Activated CD8-positive, alpha-beta memory T cell treated with anti-CD3 and anti-CD28 coated beads, Interleukin-2, amount 10 ng/mL, durations not matched to agents 7 days and 5 days (primary cell): Measurements from ENCODE around the gene RBFA. TPM values are rescaled to one million over a fixed set of nuclear protein-coding genes. Genes with fewer than 3 reads are reported as not detected.
"Not testable (repeated sequence)": the region's sequence is repeated elsewhere in the genome, so short reads cannot be mapped to it uniquely, and the experiment has no call there.

Source experiments
- ATAC-seq: fragments of 150-1000 bp; cut with Tn5 transposase; one replicate; pipeline ENCODE4 v1.10.0; 2021; ENCODE audit warnings: moderate library complexity
- CTCF ChIA-PET: fragments of 350-600 bp; sonication (Branson Sonifier 250); formaldehyde crosslinking; loops from one replicate; lab custom pipeline; 2021; ENCODE audit warnings: antibody characterized with exemption; lab: Charles Lee
- DNase-seq: peaks from one replicate; pipeline ENCODE4 v3.0.0-alpha.2; 2020
- H3K27ac Mint-ChIP-seq: one replicate; pipeline ENCODE4 v1.8.0; 2021; ENCODE audit warnings: mild to moderate bottlenecking, mixed read lengths
- H3K27me3 Mint-ChIP-seq: one replicate; pipeline ENCODE4 v1.8.0; 2021; ENCODE audit warnings: mixed read lengths
- H3K36me3 Mint-ChIP-seq: one replicate; pipeline ENCODE4 v1.8.0; 2021; ENCODE audit warnings: mild to moderate bottlenecking, mixed read lengths
- H3K4me1 Mint-ChIP-seq: one replicate; pipeline ENCODE4 v1.8.0; 2021; ENCODE audit warnings: mixed read lengths
- H3K4me3 Mint-ChIP-seq: one replicate; pipeline ENCODE4 v1.8.0; 2021; ENCODE audit warnings: mild to moderate bottlenecking, moderate library complexity, mixed read lengths
- H3K9me3 Mint-ChIP-seq: one replicate; pipeline ENCODE4 v1.8.0; 2022; ENCODE audit warnings: low read depth, mixed read lengths
- total RNA-seq, 2 experiments: library from RNA; stranded (reverse); gene quantifications; one replicate each; pipeline ENCODE4 v1.2.3, GENCODE V29; 2021

The RBFA gene
- total RNA-seq = 10 to 100 TPM; 24.2 to 28.6 TPM

GRCh38 chr18:80034068-80034851 lies at the start of gene RBFA:
RBFA (plus strand) TSS chr18:80034434; CDS start chr18:80034496, 62 bp downstream.
- CTCF ChIA-PET = interaction anchor here (0.8 to 1.6 kb wide), 5 partner anchors 51 to 213 kb away, joined by 3 to 5 read pairs (median 4); partner anchors contain the start of gene PARD6G
- DNase-seq = peak; percentile 100
- Mint-ChIP-seq H3K4me1 (peaks cover 27% of the 10 kb centered on the region), H3K9me3 (peaks cover 4% of the 10 kb centered on the region), H3K36me3 (peaks cover 10% of the 10 kb centered on the region), H3K27ac (peak within 1 kb of the TSS; percentile 79), H3K27me3 (no peaks in the 10 kb centered on the region), H3K4me3 (peak within 1 kb of the TSS; percentile 86)
- peak; percentile 84 for ATAC-seq

- DNase-seq = no peak
Measured at GRCh38 chr18:79985172-79985571, 49.1 kb upstream of the RBFA start.

DNA sequence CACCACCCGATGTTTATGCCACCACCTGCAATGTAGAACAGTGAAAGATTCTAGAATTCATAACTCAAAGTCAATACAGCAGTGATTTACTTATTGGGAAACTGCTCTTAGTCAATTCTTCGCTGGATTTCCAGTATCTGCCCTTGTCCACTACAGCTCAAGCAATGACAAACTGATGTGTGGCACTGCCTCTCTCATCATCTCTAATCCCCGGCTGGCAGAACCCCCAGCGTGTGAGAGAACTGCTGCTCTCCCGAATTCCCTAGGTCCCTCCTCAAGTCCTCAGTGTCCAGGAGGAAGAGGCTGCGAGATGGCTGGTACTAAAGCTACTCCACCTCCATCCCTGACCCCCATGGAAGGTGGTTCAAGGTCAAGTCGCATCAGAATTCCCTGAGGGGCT lies 47.5 kb upstream of the RBFA start:
- Mint-ChIP-seq H3K9me3 (no peaks in the 10 kb centered on the region), H3K27me3 (no peaks in the 10 kb centered on the region), H3K36me3 (peaks cover 34% of the 10 kb centered on the region), H3K4me3 (peak overlapping the region; percentile 87), H3K27ac (peak overlapping the region; percentile 56), H3K4me1 (peaks cover 57% of the 10 kb centered on the region)
- CTCF ChIA-PET = interaction anchor here (1.7 to 7.2 kb wide), 3 partner anchors 10 to 164 kb away, joined by 3 to 47 read pairs (median 4); partner anchors contain the start of gene HSBP1L1
- ATAC-seq (no peak), DNase-seq (no peak)

More at GRCh38 chr18:79985172-79985571, 49.1 kb upstream of the RBFA start:
- no peak overlapping the region for H3K4me3 Mint-ChIP-seq
- peaks cover 37% of the 10 kb centered on the region for H3K36me3 Mint-ChIP-seq
- CTCF ChIA-PET = interaction anchor here (0.7 to 7.2 kb wide), 3 partner anchors 15 to 41 kb away, joined by 3 to 47 read pairs (median 3); partner anchors contain the start of gene HSBP1L1
- no peaks in the 10 kb centered on the region for H3K27me3 Mint-ChIP-seq
- no peak overlapping the region for H3K27ac Mint-ChIP-seq
- ATAC-seq = no peak
- peaks cover 67% of the 10 kb centered on the region for H3K4me1 Mint-ChIP-seq
- no peaks in the 10 kb centered on the region for H3K9me3 Mint-ChIP-seq

GRCh38 chr18:79987566-79987965 lies 46.7 kb upstream of the RBFA start:
- H3K36me3 Mint-ChIP-seq = peaks cover 26% of the 10 kb centered on the region
- H3K4me1 Mint-ChIP-seq = peaks cover 48% of the 10 kb centered on the region
- no peaks in the 10 kb centered on the region for H3K9me3 Mint-ChIP-seq
- H3K4me3 Mint-ChIP-seq = peak overlapping the region; percentile 87
- no peak for DNase-seq
- H3K27ac Mint-ChIP-seq = peak overlapping the region; percentile 80
- CTCF ChIA-PET = interaction anchor here (0.8 to 7.2 kb wide), 6 partner anchors 11 to 307 kb away, joined by 3 to 47 read pairs (median 4); partner anchors contain the start of gene HSBP1L1
- no peaks in the 10 kb centered on the region for H3K27me3 Mint-ChIP-seq
- ATAC-seq = no peak

DNA sequence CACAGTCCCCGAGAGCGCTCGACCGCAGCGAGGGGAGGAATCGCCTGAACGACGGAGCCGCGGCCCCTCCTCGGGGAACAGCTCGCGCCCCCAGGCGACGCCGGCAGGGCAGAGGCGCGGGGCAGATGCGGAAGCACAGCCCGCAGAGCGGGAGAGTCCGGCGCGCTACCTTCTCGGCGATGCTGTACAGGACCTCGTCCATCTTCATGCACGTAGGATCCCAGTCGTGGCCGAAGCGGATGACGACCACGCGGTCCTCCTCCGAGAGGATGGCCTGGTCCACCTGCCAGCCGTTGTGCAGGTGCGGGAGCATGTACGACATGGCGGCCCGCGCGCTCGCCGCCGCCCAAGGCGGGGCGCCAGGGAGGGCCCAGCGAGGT lies 46.2 kb upstream of the RBFA start:
- ATAC-seq (peak; percentile 79), DNase-seq (peak; percentile 77)
- Mint-ChIP-seq H3K27me3 (no peaks in the 10 kb centered on the region), H3K36me3 (peaks cover 24% of the 10 kb centered on the region), H3K27ac (peak overlapping the region; percentile 80), H3K4me1 (peaks cover 43% of the 10 kb centered on the region), H3K9me3 (no peaks in the 10 kb centered on the region), H3K4me3 (peak overlapping the region; percentile 87)
- CTCF ChIA-PET = interaction anchor here (0.6 to 7.2 kb wide), 6 partner anchors 11 to 308 kb away, joined by 3 to 47 read pairs (median 4); partner anchors contain the start of gene HSBP1L1

DNA sequence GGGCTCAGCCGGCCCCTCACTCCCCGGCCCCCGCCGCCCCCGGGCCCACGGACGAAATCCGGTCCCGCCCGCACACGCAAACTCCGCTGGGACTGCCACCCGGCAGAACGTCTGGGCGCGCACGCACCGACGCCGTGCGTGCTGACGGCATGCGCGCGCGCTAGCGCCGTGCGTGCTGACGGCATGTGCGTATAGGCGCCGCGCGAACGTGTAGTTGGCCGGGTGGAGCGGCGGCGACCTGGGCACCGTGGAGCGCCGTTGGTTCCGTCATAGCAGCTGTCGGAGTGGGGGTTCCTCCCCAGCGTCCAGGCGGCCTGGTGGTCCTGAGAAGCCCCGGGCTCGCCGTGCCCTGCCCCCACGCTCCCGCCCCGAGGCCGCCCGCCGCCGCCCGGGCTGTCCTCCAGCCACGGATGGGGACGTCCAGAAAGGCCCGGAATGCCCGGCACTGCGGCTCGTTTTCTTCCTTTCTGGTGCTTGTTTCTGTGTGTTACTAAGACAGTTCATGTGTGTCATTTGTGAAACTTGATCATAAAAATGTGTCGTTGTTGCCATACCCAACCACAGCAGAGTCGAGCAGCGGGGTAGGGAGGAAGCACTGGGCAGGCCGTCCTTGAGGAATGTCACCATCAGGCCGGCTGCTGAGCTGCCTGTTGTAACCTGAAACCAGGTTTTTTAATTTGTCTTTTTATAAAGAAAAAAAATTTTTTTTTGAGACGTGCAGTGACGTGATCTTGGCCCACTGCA lies 45.6 kb upstream of the RBFA start, which contains the start of gene TXNL4A:
Gene TXNL4A, minus strand, starts transcription at position 113 of the 744 bp plus-strand sequence. CDS start 171 bp downstream, outside the sequence.
- peaks cover 38% of the 10 kb centered on the region for H3K4me1 Mint-ChIP-seq
- CTCF ChIA-PET = interaction anchor here (0.6 to 7.2 kb wide), 7 partner anchors 21 to 308 kb away, joined by 3 to 47 read pairs (median 3); partner anchors contain the start of gene HSBP1L1
- H3K27me3 Mint-ChIP-seq = no peaks in the 10 kb centered on the region
- peak within 1 kb of the TSS; percentile 93 for H3K27ac Mint-ChIP-seq
- H3K9me3 Mint-ChIP-seq = no peaks in the 10 kb centered on the region
- peak; percentile 94 for ATAC-seq
- peak within 1 kb of the TSS; percentile 87 for H3K4me3 Mint-ChIP-seq
- DNase-seq = peak; percentile 89
- H3K36me3 Mint-ChIP-seq = peaks cover 20% of the 10 kb centered on the region

GRCh38 chr18:79989195-79989497 lies 45.1 kb upstream of the RBFA start:
- DNase-seq (no peak), ATAC-seq (no peak)
- H3K27ac Mint-ChIP-seq = peak overlapping the region; percentile 93
- H3K27me3 Mint-ChIP-seq = no peaks in the 10 kb centered on the region
- CTCF ChIA-PET = interaction anchor here (0.7 to 7.2 kb wide), 5 partner anchors 22 to 309 kb away, joined by 3 to 47 read pairs (median 4); partner anchors contain the start of gene HSBP1L1
- peaks cover 15% of the 10 kb centered on the region for H3K36me3 Mint-ChIP-seq
- H3K9me3 Mint-ChIP-seq = no peaks in the 10 kb centered on the region
- H3K4me1 Mint-ChIP-seq = peaks cover 33% of the 10 kb centered on the region
- peak overlapping the region; percentile 87 for H3K4me3 Mint-ChIP-seq

GRCh38 chr18:79991494-79991893 lies 42.7 kb upstream of the RBFA start:
- Mint-ChIP-seq H3K9me3 (no peaks in the 10 kb centered on the region), H3K27ac (no peak overlapping the region), H3K4me3 (no peak overlapping the region), H3K36me3 (peaks cover 2% of the 10 kb centered on the region), H3K27me3 (no peaks in the 10 kb centered on the region), H3K4me1 (peaks cover 14% of the 10 kb centered on the region)
- ATAC-seq (no peak), DNase-seq (no peak)
- CTCF ChIA-PET = no interaction called here

DNA sequence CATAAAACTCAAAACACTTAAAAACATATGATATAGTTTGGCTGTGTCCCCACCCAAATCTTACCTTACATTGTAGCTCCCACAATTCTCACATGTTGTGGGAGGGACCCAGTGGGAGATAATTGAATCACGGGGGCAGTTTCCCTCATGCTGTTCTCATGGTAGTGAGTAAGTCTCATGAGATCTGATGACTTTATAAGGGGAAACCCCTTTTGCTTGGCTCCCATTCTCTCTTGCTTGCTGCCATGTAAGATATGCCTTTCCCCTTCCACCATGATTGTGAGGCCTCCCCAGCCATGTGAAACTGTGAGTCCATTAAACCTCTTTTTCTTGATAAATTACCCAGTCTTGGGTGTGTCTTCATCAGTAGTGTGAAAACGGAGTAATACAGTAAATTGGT lies 34.5 kb upstream of the RBFA start:
- H3K9me3 Mint-ChIP-seq, H3K27ac Mint-ChIP-seq, H3K4me1 Mint-ChIP-seq, H3K36me3 Mint-ChIP-seq, DNase-seq, CTCF ChIA-PET, H3K27me3 Mint-ChIP-seq, ATAC-seq, H3K4me3 Mint-ChIP-seq: not testable (repeated sequence)

DNA sequence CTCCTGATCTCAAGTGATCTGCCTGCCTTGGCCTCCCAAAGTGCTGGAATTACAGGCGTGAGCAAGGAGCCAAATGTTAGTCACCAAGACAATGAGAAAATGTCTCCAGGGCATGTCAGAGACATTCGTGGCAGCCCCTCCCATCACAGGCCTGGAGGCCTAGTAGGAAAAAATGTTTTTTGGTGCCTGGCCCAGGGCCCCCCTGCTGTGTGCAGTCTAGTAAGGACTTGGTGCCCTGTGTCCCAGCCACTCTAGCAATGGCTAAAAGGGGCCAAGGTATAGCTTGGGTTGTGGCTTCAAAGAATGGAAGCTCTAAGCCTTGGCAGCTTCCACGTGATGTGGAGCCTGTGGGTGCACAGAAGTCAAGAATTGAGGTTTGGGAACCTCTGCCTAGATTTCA lies 33.4 kb upstream of the RBFA start:
- ATAC-seq (no peak), DNase-seq (no peak)
- no peaks in the 10 kb centered on the region for H3K27me3 Mint-ChIP-seq
- CTCF ChIA-PET = no interaction called here
- no peak overlapping the region for H3K27ac Mint-ChIP-seq
- peaks cover 10% of the 10 kb centered on the region for H3K9me3 Mint-ChIP-seq
- no peaks in the 10 kb centered on the region for H3K4me1 Mint-ChIP-seq
- peaks cover 7% of the 10 kb centered on the region for H3K36me3 Mint-ChIP-seq
- H3K4me3 Mint-ChIP-seq = no peak overlapping the region

DNA sequence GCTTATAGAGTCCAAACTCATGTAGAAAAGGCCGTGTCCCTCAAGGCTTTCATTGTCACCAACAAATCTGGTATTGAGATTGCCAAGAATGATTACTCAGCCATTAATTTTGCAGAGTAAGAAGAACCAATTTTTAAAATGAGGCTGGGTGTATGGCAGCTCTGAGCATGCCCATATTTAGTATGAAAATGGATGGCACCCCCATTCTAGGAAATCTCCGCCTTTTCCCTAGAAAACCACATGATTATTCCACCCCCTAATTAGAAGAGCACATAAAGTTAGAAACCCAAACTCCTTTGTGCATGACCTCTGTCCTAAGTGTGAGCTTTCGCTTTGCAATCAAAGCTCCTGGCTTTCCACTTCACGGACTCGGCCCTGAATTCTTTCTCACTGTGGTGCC lies 31.8 kb upstream of the RBFA start:
- Mint-ChIP-seq H3K4me3 (no peak overlapping the region), H3K9me3 (peaks cover 10% of the 10 kb centered on the region), H3K27ac (no peak overlapping the region), H3K36me3 (peaks cover 7% of the 10 kb centered on the region), H3K27me3 (no peaks in the 10 kb centered on the region), H3K4me1 (no peaks in the 10 kb centered on the region)
- DNase-seq (no peak), ATAC-seq (no peak)
- CTCF ChIA-PET = no interaction called here

DNA sequence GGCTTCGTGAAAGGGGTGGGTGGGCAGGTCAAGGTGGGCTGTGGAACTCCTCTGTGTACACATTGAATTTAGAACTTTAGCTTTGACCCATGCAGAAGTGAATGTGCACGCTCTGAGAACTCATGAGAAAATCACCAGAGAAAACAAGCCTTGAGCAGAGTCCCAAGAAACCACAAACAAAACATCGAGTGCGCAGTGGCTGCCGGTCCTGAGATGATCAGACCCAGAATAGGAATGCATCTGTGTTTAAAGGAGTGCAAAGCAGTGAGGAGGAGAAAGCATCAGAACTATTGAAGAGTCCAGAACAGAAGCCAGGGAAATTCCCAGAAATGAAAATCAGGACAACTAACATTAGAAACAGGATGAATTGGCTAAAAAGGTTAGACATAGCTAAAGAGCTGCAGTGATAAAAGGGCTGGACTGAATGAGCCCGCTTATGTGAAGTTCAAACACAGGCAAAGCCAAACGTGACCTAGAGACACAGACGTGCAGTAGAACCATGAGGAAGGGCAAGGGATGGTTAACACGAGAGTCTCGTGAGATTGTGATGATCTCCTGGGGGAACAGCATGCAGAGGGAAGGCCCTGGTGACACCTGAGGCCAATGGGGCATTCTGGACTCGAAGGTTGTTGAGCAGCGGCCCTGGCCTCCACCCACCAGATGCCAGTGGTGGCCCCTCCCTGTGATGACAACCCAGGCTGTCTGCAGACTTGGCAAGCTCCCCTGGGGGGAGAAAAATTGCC lies 29.5 kb upstream of the RBFA start:
- no peak overlapping the region for H3K4me3 Mint-ChIP-seq
- H3K4me1 Mint-ChIP-seq = no peaks in the 10 kb centered on the region
- peaks cover 7% of the 10 kb centered on the region for H3K36me3 Mint-ChIP-seq
- no peak overlapping the region for H3K27ac Mint-ChIP-seq
- CTCF ChIA-PET = no interaction called here
- DNase-seq (no peak), ATAC-seq (no peak)
- peaks cover 9% of the 10 kb centered on the region for H3K9me3 Mint-ChIP-seq
- no peaks in the 10 kb centered on the region for H3K27me3 Mint-ChIP-seq

DNA sequence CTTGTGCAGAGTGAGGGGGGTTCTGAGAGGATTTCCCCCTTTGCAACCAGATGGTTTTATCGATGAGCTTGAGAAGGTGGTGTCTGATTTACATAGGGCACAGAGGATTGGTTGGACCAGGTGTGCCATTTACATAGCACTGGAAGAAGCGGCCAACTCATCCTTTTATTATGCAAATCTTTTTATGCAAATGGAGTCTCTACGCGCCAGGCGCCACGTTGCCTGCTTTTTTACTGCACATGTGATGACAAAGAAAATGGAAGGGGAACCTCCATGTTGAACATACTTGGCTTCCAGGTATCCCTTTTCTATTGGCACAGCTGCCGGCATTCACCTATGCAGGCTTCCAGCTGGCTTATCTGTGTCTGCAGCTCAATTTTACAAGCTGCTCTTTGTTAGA lies 27.5 kb upstream of the RBFA start:
- ATAC-seq (no peak), DNase-seq (no peak)
- Mint-ChIP-seq H3K36me3 (no peaks in the 10 kb centered on the region), H3K27ac (no peak overlapping the region), H3K27me3 (no peaks in the 10 kb centered on the region), H3K4me1 (no peaks in the 10 kb centered on the region), H3K9me3 (peaks cover 5% of the 10 kb centered on the region), H3K4me3 (no peak overlapping the region)
- CTCF ChIA-PET = no interaction called here
